ENCODE results near the gene TRPM8. TPM values are rescaled to one million over a fixed set of nuclear protein-coding genes. Genes with fewer than 3 reads are reported as not detected.

TRPM8 gene
- total RNA-seq, 2 donors from 2014 or later: not detected

- Histone ChIP-seq H3K9me3 (no peaks in the 10 kb centered on the region), H3K27ac (no peak overlapping the region), H3K4me3 (no peak overlapping the region), H3K4me1 (no peaks in the 10 kb centered on the region), H3K36me3 (no peaks in the 10 kb centered on the region), H3K27me3 (no peaks in the 10 kb centered on the region)
- TF ChIP-seq CTCF (IDR thresholded peaks at IDR 0.05): no peak
- no peak for DNase-seq (ENCODE audit: low spot score)
Measured at GRCh38 chr2:233983445-233983844, 66.3 kb downstream of the TRPM8 start.

GRCh38 chr2:233988581-233988980, 71.4 kb downstream of the TRPM8 start:
- H3K27ac ChIP-seq: no peak overlapping the region
- H3K4me3 ChIP-seq: no peak overlapping the region
- TF ChIP-seq CTCF (IDR thresholded peaks at IDR 0.05): no peak
- no peaks in the 10 kb centered on the region for H3K9me3 ChIP-seq
- no peaks in the 10 kb centered on the region for H3K36me3 ChIP-seq
- H3K27me3 ChIP-seq: no peaks in the 10 kb centered on the region
- no peaks in the 10 kb centered on the region for H3K4me1 ChIP-seq
- no peak for DNase-seq (ENCODE audit: low spot score)

- no peak for DNase-seq (ENCODE audit: low spot score)
- no peaks in the 10 kb centered on the region for H3K27me3 ChIP-seq
- no peak for TF ChIP-seq CTCF (IDR thresholded peaks at IDR 0.05)
- H3K9me3 ChIP-seq: no peaks in the 10 kb centered on the region
- no peak overlapping the region for H3K27ac ChIP-seq
- H3K4me1 ChIP-seq: no peaks in the 10 kb centered on the region
- H3K4me3 ChIP-seq: no peak overlapping the region
- H3K36me3 ChIP-seq: no peaks in the 10 kb centered on the region
Measured at GRCh38 chr2:233989221-233989858, 72.2 kb downstream of the TRPM8 start.

- Histone ChIP-seq H3K27me3 (no peaks in the 10 kb centered on the region), H3K36me3 (no peaks in the 10 kb centered on the region), H3K4me3 (no peak overlapping the region), H3K27ac (no peak overlapping the region), H3K9me3 (no peaks in the 10 kb centered on the region), H3K4me1 (no peaks in the 10 kb centered on the region)
- no peak for TF ChIP-seq CTCF (IDR thresholded peaks at IDR 0.05)
- no peak for DNase-seq (ENCODE audit: low spot score)
Measured at GRCh38 chr2:233990261-233990798, 73.2 kb downstream of the TRPM8 start.

GRCh38 chr2:233991196-233991595, 74.0 kb downstream of the TRPM8 start:
- no peak for TF ChIP-seq CTCF (IDR thresholded peaks at IDR 0.05)
- Histone ChIP-seq H3K27ac (no peak overlapping the region), H3K36me3 (no peaks in the 10 kb centered on the region), H3K9me3 (no peaks in the 10 kb centered on the region), H3K4me3 (no peak overlapping the region), H3K27me3 (no peaks in the 10 kb centered on the region), H3K4me1 (no peaks in the 10 kb centered on the region)
- DNase-seq (ENCODE audit: low spot score): no peak

Data from right atrium auricular region (tissue), 2 donors.